ENCODE measurements around the gene TNS1. TPM values are rescaled to one million over a fixed set of nuclear protein-coding genes. Genes with fewer than 3 reads are reported as not detected.

The TNS1 gene
- total RNA-seq, 1 donor from 2014 or later: 11.6 TPM

DNA sequence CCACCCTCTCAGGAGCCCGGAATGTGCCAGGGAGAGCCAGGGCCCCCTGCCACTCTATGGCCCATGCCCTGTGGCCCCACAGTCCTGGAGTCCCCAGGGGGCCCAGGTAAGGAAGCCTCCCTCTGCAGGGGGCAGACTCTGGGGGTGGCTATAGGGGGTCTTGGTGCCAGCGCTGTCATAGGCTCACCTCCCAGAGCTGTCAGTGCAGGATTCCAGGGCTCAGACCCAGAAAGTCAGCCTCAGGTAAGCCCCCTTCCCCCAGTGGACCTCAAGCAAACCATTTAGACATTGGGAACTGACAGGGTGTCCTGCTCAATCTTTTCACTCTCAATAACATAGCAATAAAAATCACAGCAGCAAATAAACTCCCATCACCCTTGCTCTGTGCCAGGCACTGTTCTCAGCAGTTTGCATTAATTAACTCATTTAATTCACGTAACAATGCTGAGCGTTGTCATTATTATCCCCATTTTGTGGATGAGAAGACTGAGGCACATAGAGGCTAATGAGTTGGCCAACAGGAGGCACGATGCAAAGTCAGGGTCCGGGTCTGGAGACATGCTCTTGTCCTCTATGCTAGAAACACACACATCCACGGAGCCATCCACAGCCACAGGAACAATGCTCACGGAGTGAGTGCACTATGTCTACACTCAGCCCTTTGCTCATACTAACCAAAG is 79.6 kb downstream of the TNS1 start:
- TF ChIP-seq, protein P1, sequence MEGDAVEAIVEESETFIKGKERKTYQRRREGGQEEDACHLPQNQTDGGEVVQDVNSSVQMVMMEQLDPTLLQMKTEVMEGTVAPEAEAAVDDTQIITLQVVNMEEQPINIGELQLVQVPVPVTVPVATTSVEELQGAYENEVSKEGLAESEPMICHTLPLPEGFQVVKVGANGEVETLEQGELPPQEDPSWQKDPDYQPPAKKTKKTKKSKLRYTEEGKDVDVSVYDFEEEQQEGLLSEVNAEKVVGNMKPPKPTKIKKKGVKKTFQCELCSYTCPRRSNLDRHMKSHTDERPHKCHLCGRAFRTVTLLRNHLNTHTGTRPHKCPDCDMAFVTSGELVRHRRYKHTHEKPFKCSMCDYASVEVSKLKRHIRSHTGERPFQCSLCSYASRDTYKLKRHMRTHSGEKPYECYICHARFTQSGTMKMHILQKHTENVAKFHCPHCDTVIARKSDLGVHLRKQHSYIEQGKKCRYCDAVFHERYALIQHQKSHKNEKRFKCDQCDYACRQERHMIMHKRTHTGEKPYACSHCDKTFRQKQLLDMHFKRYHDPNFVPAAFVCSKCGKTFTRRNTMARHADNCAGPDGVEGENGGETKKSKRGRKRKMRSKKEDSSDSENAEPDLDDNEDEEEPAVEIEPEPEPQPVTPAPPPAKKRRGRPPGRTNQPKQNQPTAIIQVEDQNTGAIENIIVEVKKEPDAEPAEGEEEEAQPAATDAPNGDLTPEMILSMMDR (IDR thresholded peaks at IDR 0.05; ENCODE audit: unreplicated experiment): no peak
- no peak overlapping the region for H3K4me3 Mint-ChIP-seq (ENCODE audit: unreplicated experiment)
- no peak for DNase-seq (ENCODE audit: low spot score)
- H3K9me3 Mint-ChIP-seq (ENCODE audit: unreplicated experiment): no peaks in the 10 kb centered on the region
- peaks cover 31% of the 10 kb centered on the region for H3K4me1 Mint-ChIP-seq (ENCODE audit: unreplicated experiment)
- peaks cover 13% of the 10 kb centered on the region for H3K27me3 Mint-ChIP-seq (ENCODE audit: unreplicated experiment)
- peaks cover 9% of the 10 kb centered on the region for H3K36me3 Mint-ChIP-seq (ENCODE audit: low read depth, unreplicated experiment)
- H3K27ac Mint-ChIP-seq (ENCODE audit: unreplicated experiment): no peak overlapping the region

DNA sequence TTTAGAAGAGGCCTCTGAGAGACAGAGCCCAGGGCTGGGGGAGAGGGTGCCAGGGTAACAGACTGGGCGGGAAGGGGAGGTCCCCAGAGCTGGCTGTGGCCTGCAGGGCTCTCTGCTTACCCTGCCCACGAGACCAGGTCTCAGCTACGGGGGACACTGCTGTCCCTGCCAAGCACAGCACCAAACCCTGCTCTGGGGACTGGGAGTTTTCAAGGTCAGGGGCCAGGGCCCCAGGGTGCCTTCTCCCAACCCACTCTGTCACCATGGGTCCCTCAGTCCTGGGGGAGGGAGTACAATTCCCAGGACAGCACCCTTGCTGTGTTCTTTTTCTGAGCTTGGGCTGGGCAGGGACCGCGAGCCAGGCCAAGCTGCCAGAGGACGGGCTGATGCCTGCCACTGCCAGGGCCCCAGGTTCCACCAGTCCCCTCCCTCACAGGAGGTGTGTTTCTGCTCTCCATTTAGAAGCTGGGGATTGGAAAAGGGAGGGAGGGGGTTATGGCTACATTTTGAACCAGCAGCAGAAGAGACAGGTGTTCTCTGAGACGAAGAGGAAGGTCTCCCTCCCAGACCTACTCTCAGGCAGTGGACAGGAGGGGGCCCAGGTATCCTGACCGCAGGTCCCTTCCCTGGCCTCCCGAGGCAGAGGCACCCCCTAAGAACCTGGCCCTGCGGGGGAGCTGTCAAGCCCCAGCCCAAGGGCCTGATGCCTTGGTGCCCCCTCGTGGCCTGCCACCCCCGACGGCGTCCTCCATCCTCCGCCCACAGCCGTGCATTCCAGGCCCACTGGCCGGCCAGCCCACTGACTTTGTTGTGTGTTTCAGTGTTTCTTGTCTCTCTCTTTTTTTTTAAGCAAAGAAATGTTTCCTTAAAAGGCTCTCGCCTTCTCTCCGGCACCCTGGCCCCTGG is 80.4 kb downstream of the TNS1 start:
- no peak for DNase-seq (ENCODE audit: low spot score)
- Mint-ChIP-seq H3K27me3 (ENCODE audit: unreplicated experiment) (peaks cover 13% of the 10 kb centered on the region), H3K27ac (ENCODE audit: unreplicated experiment) (no peak overlapping the region), H3K9me3 (ENCODE audit: unreplicated experiment) (no peaks in the 10 kb centered on the region), H3K36me3 (ENCODE audit: low read depth, unreplicated experiment) (peaks cover 9% of the 10 kb centered on the region), H3K4me1 (ENCODE audit: unreplicated experiment) (peaks cover 31% of the 10 kb centered on the region), H3K4me3 (ENCODE audit: unreplicated experiment) (no peak overlapping the region)
- TF ChIP-seq, protein P1 (IDR thresholded peaks at IDR 0.05; ENCODE audit: unreplicated experiment): no peak

DNA sequence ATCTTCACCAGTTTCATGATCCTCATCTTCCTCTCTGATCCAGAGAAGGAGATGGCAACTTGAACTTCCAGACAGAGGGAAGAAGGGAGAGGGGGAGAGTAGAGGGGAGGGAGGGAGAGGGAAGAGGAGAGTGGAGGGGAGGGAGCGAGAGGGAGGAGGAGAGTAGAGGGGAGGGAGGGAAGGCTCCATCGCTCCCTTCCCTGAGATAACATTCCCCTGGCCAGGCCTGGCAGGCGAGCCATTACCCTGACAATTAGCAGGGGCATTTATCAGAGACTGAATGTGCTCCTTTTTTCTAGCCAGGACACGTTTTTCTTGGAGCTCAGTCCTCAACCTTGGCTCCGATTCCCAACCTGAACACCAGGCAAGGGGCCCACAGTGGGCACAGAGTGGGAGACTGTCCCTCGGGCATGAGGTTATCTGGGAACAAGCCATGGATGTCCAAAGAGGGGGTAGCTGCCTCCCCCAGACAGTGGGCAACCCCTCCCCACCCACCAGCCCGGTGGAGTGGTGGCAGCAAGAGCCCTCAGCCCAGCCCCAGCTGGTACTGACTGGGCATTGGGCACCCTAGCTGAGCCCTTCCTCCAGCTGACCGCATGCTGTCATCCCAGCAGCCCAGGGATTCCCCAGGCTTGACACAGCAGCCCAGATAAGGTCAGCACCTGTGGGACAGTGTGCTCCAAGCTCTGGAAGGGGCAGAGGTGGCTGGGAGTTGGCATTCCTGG is 81.8 kb downstream of the TNS1 start:
- DNase-seq (ENCODE audit: low spot score): no peak
- Mint-ChIP-seq H3K27me3 (ENCODE audit: unreplicated experiment) (peaks cover 13% of the 10 kb centered on the region), H3K9me3 (ENCODE audit: unreplicated experiment) (no peaks in the 10 kb centered on the region), H3K4me1 (ENCODE audit: unreplicated experiment) (peaks cover 38% of the 10 kb centered on the region), H3K4me3 (ENCODE audit: unreplicated experiment) (no peak overlapping the region), H3K27ac (ENCODE audit: unreplicated experiment) (no peak overlapping the region), H3K36me3 (ENCODE audit: low read depth, unreplicated experiment) (peaks cover 8% of the 10 kb centered on the region)
- TF ChIP-seq, protein P1 (IDR thresholded peaks at IDR 0.05; ENCODE audit: unreplicated experiment): no peak

DNA sequence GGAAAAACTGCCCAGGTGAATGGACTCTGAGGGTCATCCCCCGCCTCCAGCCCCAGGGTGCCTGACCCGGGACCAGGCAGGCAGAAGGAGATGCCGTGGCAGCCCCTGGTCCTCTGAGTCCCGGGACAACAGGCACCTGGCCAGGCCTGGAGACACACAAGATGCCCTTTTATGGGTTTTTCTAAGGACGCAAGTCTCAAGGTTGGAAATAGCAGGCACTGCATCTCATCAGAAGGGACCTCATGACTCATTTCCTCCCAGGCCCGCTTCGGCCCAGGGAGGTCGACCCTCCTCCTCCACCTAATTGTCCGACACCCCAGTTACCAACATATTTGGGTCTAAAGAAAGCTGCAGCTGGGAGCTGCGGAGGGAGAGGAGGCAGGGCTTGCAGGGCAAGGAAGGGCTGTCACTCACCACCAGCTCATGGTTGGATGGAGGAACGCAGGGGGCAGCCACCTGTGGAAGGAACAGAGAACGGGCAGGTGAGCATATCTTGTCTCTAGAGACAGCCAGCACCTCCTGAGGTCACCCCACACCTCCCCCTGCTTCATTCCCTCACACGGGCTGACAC is 82.9 kb downstream of the TNS1 start:
- Mint-ChIP-seq H3K36me3 (ENCODE audit: low read depth, unreplicated experiment) (peaks cover 4% of the 10 kb centered on the region), H3K9me3 (ENCODE audit: unreplicated experiment) (no peaks in the 10 kb centered on the region), H3K27ac (ENCODE audit: unreplicated experiment) (no peak overlapping the region), H3K4me3 (ENCODE audit: unreplicated experiment) (no peak overlapping the region), H3K4me1 (ENCODE audit: unreplicated experiment) (peaks cover 41% of the 10 kb centered on the region), H3K27me3 (ENCODE audit: unreplicated experiment) (peaks cover 10% of the 10 kb centered on the region)
- DNase-seq (ENCODE audit: low spot score): no peak
- TF ChIP-seq, protein P1 (IDR thresholded peaks at IDR 0.05; ENCODE audit: unreplicated experiment): no peak

Measured in endothelial cell (in vitro differentiated cells).